IPS DF 6.9 (cell line): ENCODE results near the gene NME7.
"Not testable (repeated sequence)": the region's sequence is repeated elsewhere in the genome, so short reads cannot be mapped to it uniquely, and the experiment has no call there.

ENCODE experiments used
- DNase-seq: peaks from one replicate; pipeline ENCODE4 v3.0.0-alpha.2; 2013; ENCODE audit warnings: low read depth, low spot score
- H3K27ac ChIP-seq: one replicate; pipeline ENCODE4 v1.5.1; 2013; ENCODE audit warnings: low read length, control low read depth
- H3K27me3 ChIP-seq: 2 replicates; pipeline ENCODE4 v1.6.1; 2013; ENCODE audit warnings: mild to moderate bottlenecking, low read length; ENCODE audit not compliant: control insufficient read depth, insufficient read depth
- H3K36me3 ChIP-seq: 2 replicates; pipeline ENCODE4 v1.6.1; 2013; ENCODE audit warnings: low read length; ENCODE audit not compliant: control insufficient read depth, insufficient read depth
- H3K4me1 ChIP-seq: 2 replicates; pipeline ENCODE4 v1.6.1; 2013; ENCODE audit warnings: low read length; ENCODE audit not compliant: control insufficient read depth, insufficient read depth
- H3K4me3 ChIP-seq: 2 replicates; pipeline ENCODE4 v1.5.1; 2013; ENCODE audit warnings: mild to moderate bottlenecking, low read length
- H3K9me3 ChIP-seq: 2 replicates; pipeline ENCODE4 v1.6.1; 2013; ENCODE audit warnings: low read length, inconsistent platforms; ENCODE audit not compliant: control insufficient read depth, insufficient read depth
- WGBS: extraction: QIAGEN DNeasy Blood & Tissue Kit; methylation state at CpG from one replicate; pipeline ENCODE4 v1.1.7; 2013; ENCODE audit warnings: mixed read lengths, missing lambda C conversion rate; ENCODE audit not compliant: insufficient read length, insufficient coverage; 5-methylcytosine and 5-hydroxymethylcytosine counted together

NME7 gene

DNA sequence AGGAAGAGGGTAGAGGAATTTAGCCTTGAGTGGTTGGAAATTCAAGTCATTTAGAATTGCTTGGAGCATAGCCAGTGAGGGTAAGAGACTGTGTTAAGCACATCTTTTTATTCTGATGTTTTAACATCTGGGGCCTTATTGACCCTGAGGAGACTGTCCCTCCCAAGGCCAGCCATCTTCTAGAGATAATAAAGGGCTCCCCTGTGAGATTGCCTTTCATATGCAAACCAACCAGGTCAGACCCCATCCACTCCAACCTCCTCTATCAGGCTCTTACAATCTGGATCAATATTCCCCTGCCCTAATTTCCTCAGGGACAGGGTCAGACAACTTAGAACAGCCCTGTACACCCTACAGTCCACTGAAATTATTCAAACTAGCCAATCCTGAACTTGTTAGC is 167.3 kb downstream of the NME7 start:
- H3K27me3 ChIP-seq = no peaks in the 10 kb centered on the region

GRCh38 chr1:169196581-169196980 is 171.0 kb downstream of the NME7 start:
- WGBS = no CpG with 5 or more reads among the region's 3 CpGs
- DNase-seq = no peak
- Histone ChIP-seq H3K36me3 (no peaks in the 10 kb centered on the region), H3K27ac (no peak overlapping the region), H3K9me3 (no peaks in the 10 kb centered on the region), H3K4me1 (peaks cover 2% of the 10 kb centered on the region; the same call in 1 of the 2 replicates), H3K27me3 (no peaks in the 10 kb centered on the region), H3K4me3 (no peak overlapping the region)

More for the DNA sequence above, 167.3 kb downstream of the NME7 start:
- no peak for DNase-seq
- Histone ChIP-seq H3K9me3 (no peaks in the 10 kb centered on the region), H3K4me3 (no peak overlapping the region), H3K36me3 (no peaks in the 10 kb centered on the region), H3K4me1 (peaks cover 2% of the 10 kb centered on the region; the same call in 1 of the 2 replicates), H3K27ac (no peak overlapping the region)

DNA sequence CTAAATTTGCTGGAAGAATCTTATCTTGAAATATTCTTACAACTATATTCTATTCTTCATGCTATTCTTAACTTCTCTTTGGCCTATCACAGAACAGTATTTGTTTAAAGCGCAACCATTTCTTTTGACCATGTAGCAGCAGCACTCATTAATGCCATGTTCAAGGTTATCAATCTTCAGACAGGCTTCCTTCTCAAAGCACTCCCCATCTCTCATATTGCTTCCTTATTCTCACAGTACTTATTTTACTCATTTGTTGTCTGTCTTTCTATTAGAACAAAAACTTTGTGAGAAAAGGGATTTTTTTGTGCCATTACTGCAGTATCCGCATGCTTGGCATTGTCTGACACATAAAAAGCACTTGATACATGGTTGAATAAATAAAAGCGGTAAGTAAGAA is 171.4 kb downstream of the NME7 start:
- DNase-seq = no peak
- no CpG with 5 or more reads among the region's 3 CpGs for WGBS

GRCh38 chr1:169193191-169193850 is 174.3 kb downstream of the NME7 start:
- no peak overlapping the region for H3K27ac ChIP-seq

More for the DNA sequence above, 171.4 kb downstream of the NME7 start:
- Histone ChIP-seq H3K9me3 (no peaks in the 10 kb centered on the region), H3K36me3 (no peaks in the 10 kb centered on the region), H3K4me3 (no peak overlapping the region), H3K27me3 (no peaks in the 10 kb centered on the region), H3K27ac (no peak overlapping the region), H3K4me1 (peaks cover 2% of the 10 kb centered on the region; the same call in 1 of the 2 replicates)

DNA sequence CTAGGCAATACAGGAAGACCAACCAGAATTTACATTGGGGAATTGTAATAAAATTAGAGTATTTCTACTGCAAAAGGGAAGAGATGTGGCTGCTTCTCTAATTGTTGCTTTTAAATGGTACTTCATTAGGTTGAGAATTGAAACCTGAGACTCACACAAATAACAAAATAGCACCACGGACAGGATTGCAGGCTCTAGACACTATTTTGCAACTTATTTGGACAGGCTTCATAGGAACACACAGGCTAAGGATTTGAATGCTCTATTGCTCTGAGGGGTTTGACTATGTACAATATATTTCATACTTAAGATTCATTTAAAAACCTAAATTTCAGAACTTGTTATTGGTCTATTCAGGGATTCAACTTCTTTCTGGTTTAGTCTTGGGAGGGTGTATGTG is 181.5 kb downstream of the NME7 start:
- Histone ChIP-seq H3K27ac (no peak overlapping the region), H3K4me1 (no peaks in the 10 kb centered on the region; the same call in 1 of the 2 replicates), H3K36me3 (no peaks in the 10 kb centered on the region), H3K4me3 (no peak overlapping the region), H3K9me3 (no peaks in the 10 kb centered on the region), H3K27me3 (no peaks in the 10 kb centered on the region)
- WGBS = no CpG with 5 or more reads among the region's 1 CpG
- DNase-seq = no peak

More at GRCh38 chr1:169193191-169193850, 174.3 kb downstream of the NME7 start:
- DNase-seq = no peak
- Histone ChIP-seq H3K36me3 (no peaks in the 10 kb centered on the region), H3K4me1 (no peaks in the 10 kb centered on the region), H3K9me3 (no peaks in the 10 kb centered on the region), H3K27me3 (no peaks in the 10 kb centered on the region), H3K4me3 (no peak overlapping the region)
- no CpG with 5 or more reads among the region's 4 CpGs for WGBS

DNA sequence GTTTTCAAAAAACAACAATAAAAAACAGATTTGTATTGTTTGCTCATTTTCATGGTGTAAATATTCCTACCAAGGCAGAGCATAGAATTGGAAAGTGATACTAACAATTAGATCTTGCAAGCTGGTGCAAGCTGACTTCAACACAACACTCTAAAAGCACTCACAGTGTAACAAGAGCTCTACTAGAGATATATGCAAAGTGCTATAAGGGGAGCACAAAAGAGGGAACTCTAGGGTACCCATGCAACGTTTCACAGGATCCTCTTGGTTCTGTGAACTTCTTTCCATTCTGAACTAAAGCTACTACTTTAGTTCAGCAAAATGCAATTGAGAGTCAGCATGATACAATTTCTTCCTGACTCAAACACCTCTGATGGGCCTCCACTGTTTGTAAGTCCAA is 182.8 kb downstream of the NME7 start:
- Histone ChIP-seq H3K4me1 (no peaks in the 10 kb centered on the region; the same call in 1 of the 2 replicates), H3K4me3 (no peak overlapping the region), H3K27ac (no peak overlapping the region), H3K9me3 (no peaks in the 10 kb centered on the region), H3K36me3 (no peaks in the 10 kb centered on the region), H3K27me3 (no peaks in the 10 kb centered on the region)
- WGBS = no CpG with 5 or more reads among the region's 1 CpG
- no peak for DNase-seq

- Histone ChIP-seq H3K9me3 (no peaks in the 10 kb centered on the region), H3K27me3 (no peaks in the 10 kb centered on the region), H3K4me1 (no peaks in the 10 kb centered on the region; the same call in 1 of the 2 replicates), H3K36me3 (no peaks in the 10 kb centered on the region), H3K27ac (no peak overlapping the region), H3K4me3 (no peak overlapping the region)
- no peak for DNase-seq
- no CpG with 5 or more reads among the region's 3 CpGs for WGBS
Observed at GRCh38 chr1:169180174-169180573, 187.4 kb downstream of the NME7 start.

DNA sequence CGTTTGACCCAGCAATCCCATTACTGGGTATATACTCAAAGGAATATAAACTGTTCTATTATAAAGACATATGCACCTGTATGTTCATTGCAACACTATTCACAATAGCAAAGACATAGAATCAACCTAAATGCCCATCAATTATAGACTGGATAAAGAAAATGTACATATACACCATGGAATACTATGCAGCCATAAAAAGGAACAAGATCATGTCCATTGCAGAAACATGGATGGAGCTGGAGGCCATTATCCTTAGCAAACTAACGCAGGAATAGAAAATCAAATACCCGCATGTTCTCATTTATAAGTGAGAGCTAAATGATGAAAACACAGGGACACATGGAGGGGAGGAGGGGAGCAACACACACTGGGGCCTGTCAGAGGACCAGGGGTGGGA is 188.2 kb downstream of the NME7 start:
- not testable (repeated sequence) for H3K4me3 ChIP-seq

DNA sequence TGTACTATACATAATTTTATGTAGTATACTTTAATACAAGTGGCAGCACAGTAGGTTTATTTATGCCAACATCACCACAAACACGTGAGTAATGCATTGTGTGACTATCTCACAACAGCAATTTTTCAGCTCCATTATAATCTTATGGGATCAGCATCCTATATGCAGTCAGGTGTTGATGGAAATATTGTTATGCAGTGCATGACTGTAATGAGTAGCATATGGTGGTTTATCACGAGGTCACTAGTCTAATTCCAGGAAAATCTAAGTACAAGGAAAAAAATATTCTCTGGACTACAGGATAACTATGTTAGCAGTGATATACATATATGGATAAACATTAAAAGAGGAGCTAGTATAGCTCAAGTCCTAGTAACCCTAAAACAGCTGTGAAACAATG is 192.1 kb downstream of the NME7 start:
- Histone ChIP-seq H3K27ac (no peak overlapping the region), H3K36me3 (no peaks in the 10 kb centered on the region), H3K27me3 (no peaks in the 10 kb centered on the region), H3K4me1 (no peaks in the 10 kb centered on the region), H3K4me3 (no peak overlapping the region), H3K9me3 (no peaks in the 10 kb centered on the region)
- WGBS = no CpG with 5 or more reads among the region's 2 CpGs
- DNase-seq = no peak

More for the DNA sequence above, 188.2 kb downstream of the NME7 start:
- DNase-seq, H3K27me3 ChIP-seq, H3K27ac ChIP-seq, H3K4me1 ChIP-seq, H3K9me3 ChIP-seq, H3K36me3 ChIP-seq: not testable (repeated sequence)
- no CpG with 5 or more reads among the region's 3 CpGs for WGBS

- no peak for DNase-seq
- Histone ChIP-seq H3K9me3 (no peaks in the 10 kb centered on the region), H3K27ac (no peak overlapping the region), H3K4me1 (no peaks in the 10 kb centered on the region), H3K27me3 (no peaks in the 10 kb centered on the region), H3K4me3 (no peak overlapping the region), H3K36me3 (no peaks in the 10 kb centered on the region)
- WGBS = no CpG with 5 or more reads among the region's 5 CpGs
Observed at GRCh38 chr1:169163059-169163458, 204.5 kb downstream of the NME7 start.
